ENCODE results near the gene MUC6.

DNA sequence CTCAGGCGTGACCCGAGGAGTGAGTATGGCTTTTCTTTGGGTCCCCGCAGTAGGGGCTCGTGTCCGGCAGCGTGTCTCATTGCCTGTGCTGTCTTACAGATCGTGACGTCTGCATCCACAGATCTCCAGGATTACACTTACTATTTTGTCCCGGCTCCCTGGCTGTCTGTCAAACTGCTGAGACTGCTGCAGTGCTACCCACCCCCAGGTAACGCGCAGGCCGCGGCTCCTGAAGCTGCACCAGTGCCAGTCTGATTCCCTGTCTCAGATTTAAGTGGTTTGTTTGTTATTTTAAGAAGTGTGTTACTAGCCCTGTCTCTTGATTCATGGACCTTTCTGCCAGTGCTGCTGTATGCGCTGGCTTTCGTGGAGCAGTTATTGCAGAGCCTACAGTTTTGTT, 52.0 kb downstream of the MUC6 start:
- TF ChIP-seq GATA1 (IDR thresholded peaks at IDR 0.05; ENCODE audit: low read depth, low read length), result no peak
- TF ChIP-seq POLR2A (IDR thresholded peaks at IDR 0.05; ENCODE audit: low read length), result no peak
